IMR-90 (cell line): ENCODE data around the gene COQ8A. TPM values are rescaled to one million over a fixed set of nuclear protein-coding genes. Genes with fewer than 3 reads are reported as not detected.

Source experiments
- ATAC-seq: fragments of 200-7000 bp; cut with Tn5 transposase; 2 replicates; pipeline ENCODE4 v1.9.1; 2020; ENCODE audit warnings: low read depth, mild to moderate bottlenecking, moderate library complexity
- BruUV-seq: library from RNA; stranded (reverse); fragments of 400-500 nt; replicated peaks from 2 replicates; lab custom pipeline; 2021; lab: Mats Ljungman, UMichigan
- CTCF ChIA-PET: fragments of 300-600 bp; formaldehyde crosslinking; extraction: SDS; loops from one replicate; lab custom pipeline; 2021; ENCODE audit warnings: antibody characterized with exemption; lab: Yijun Ruan, JAX
- POLR2A ChIA-PET: fragments of 300-600 bp; sonication (Branson Sonifier 250); formaldehyde crosslinking; loops from one replicate; lab custom pipeline; 2022; ENCODE audit warnings: antibody characterized with exemption; ENCODE audit not compliant: unreplicated experiment; lab: Charles Lee
- DNase-seq: peaks from one replicate; pipeline ENCODE4 v3.0.0; 2013
- H2AFZ ChIP-seq: replicated peaks from 2 replicates; pipeline ENCODE3; 2013; ENCODE audit warnings: low read length, mild to moderate bottlenecking; ENCODE audit not compliant: poor library complexity
- H2AK5ac ChIP-seq: 2 replicates; pipeline ENCODE4 v1.6.1; 2013; ENCODE audit warnings: low read depth, low read length, inconsistent platforms
- H2AK9ac ChIP-seq: replicated peaks from 2 replicates; pipeline ENCODE3; 2013; ENCODE audit warnings: mild to moderate bottlenecking, low read depth, low read length, moderate library complexity; ENCODE audit not compliant: poor library complexity
- H2BK120ac ChIP-seq: 2 replicates; pipeline ENCODE4 v1.6.1; 2013; ENCODE audit warnings: low read depth, low read length, inconsistent platforms
- H2BK15ac ChIP-seq: 3 replicates; pipeline ENCODE4 v1.6.1; 2013; ENCODE audit warnings: low read depth, low read length, inconsistent platforms
- H2BK20ac ChIP-seq: 2 replicates; pipeline ENCODE4 v1.6.1; 2013; ENCODE audit warnings: low read depth, mild to moderate bottlenecking, inconsistent platforms, low read length, moderate library complexity
- H2BK5ac ChIP-seq: 2 replicates; pipeline ENCODE4 v1.6.1; 2013; ENCODE audit warnings: mild to moderate bottlenecking, low read depth, low read length, inconsistent platforms; ENCODE audit not compliant: poor library complexity, severe bottlenecking
- H3K14ac ChIP-seq: replicated peaks from 2 replicates; pipeline ENCODE4 v1.6.1; 2013; ENCODE audit warnings: low read depth, low read length, inconsistent platforms
- H3K18ac ChIP-seq: 2 replicates; pipeline ENCODE4 v1.6.1; 2013; ENCODE audit warnings: low read depth, low read length, control low read depth
- H3K23ac ChIP-seq: 2 replicates; pipeline ENCODE4 v1.6.1; 2013; ENCODE audit warnings: low read depth, low read length, inconsistent platforms
- H3K27ac ChIP-seq: 2 replicates; pipeline ENCODE4 v1.5.1; 2013; ENCODE audit warnings: mild to moderate bottlenecking, control low read depth, low read length; ENCODE audit not compliant: insufficient read depth
- H3K27me3 ChIP-seq: 2 replicates; pipeline ENCODE4 v1.6.1; 2013; ENCODE audit warnings: low read length; ENCODE audit not compliant: control insufficient read depth, insufficient read depth
- H3K36me3 ChIP-seq: 2 replicates; pipeline ENCODE4 v1.6.1; 2013; ENCODE audit warnings: low read length, mixed read lengths; ENCODE audit not compliant: control insufficient read depth, insufficient read depth
- H3K4ac ChIP-seq: 2 replicates; pipeline ENCODE4 v1.6.1; 2013; ENCODE audit warnings: low read depth, low read length, inconsistent platforms
- H3K4me1 ChIP-seq: 2 replicates; pipeline ENCODE4 v1.6.1; 2013; ENCODE audit warnings: low read length, mixed read lengths; ENCODE audit not compliant: control insufficient read depth, insufficient read depth
- H3K4me2 ChIP-seq: 2 replicates; pipeline ENCODE4 v1.6.1; 2013; ENCODE audit warnings: low read depth, mild to moderate bottlenecking, control low read depth, low read length, moderate library complexity
- H3K4me3 ChIP-seq: 2 replicates; pipeline ENCODE4 v1.5.1; 2013; ENCODE audit warnings: low read depth, mild to moderate bottlenecking, control low read depth, low read length, moderate library complexity; ENCODE audit not compliant: insufficient read depth
- H3K56ac ChIP-seq: 2 replicates; pipeline ENCODE4 v1.6.1; 2013; ENCODE audit warnings: low read length, inconsistent platforms; ENCODE audit not compliant: insufficient read depth; ENCODE audit errors: extremely low read depth
- H3K79me1 ChIP-seq, 2 experiments: 2 replicates each; pipeline ENCODE4 v1.6.1; 2013; ENCODE audit warnings: low read length in 2 of 2, inconsistent platforms in 1 of 2, low read depth in 1 of 2
- H3K9ac ChIP-seq: 2 replicates; pipeline ENCODE4 v1.6.1; 2013; ENCODE audit warnings: low read depth, low read length, control low read depth
- H3K9me1 ChIP-seq: 2 replicates; pipeline ENCODE4 v1.6.1; 2013; ENCODE audit warnings: low read length, inconsistent platforms; ENCODE audit not compliant: insufficient read depth
- H3K9me3 ChIP-seq: 2 replicates; pipeline ENCODE4 v1.6.1; 2013; ENCODE audit warnings: low read length; ENCODE audit not compliant: control insufficient read depth, insufficient read depth
- H4K20me1 ChIP-seq: 2 replicates; pipeline ENCODE4 v1.6.1; 2013; ENCODE audit warnings: low read length, inconsistent platforms; ENCODE audit not compliant: insufficient read depth
- H4K5ac ChIP-seq: 2 replicates; pipeline ENCODE4 v1.6.1; 2013; ENCODE audit warnings: mild to moderate bottlenecking, low read depth, low read length, control low read depth
- H4K8ac ChIP-seq, 2 experiments: 2 replicates each; pipeline ENCODE4 v1.6.1; 2013; ENCODE audit warnings: low read depth in 2 of 2, low read length in 2 of 2, control low read depth in 1 of 2, inconsistent platforms in 1 of 2
- H4K91ac ChIP-seq: 2 replicates; pipeline ENCODE4 v1.6.1; 2013; ENCODE audit warnings: low read depth, low read length, inconsistent platforms; ENCODE audit not compliant: insufficient read depth
- BHLHE40 ChIP-seq: fragments of 150-350 bp; IDR thresholded peaks from 2 replicates; pipeline ENCODE4 v1.6.1; 2016; ENCODE audit warnings: mild to moderate bottlenecking, low read depth, low read length
- CEBPB ChIP-seq: IDR thresholded peaks from 2 replicates; pipeline ENCODE4 v1.6.1; 2012; ENCODE audit warnings: low read depth, low read length, improper control_type of control experiment
- FOS ChIP-seq: fragments of 150-350 bp; IDR thresholded peaks from 2 replicates; pipeline ENCODE4 v1.6.1; 2016; ENCODE audit warnings: low read depth, low read length
- MAFK ChIP-seq: IDR thresholded peaks from 2 replicates; pipeline ENCODE4 v1.6.1; 2012; ENCODE audit warnings: low read depth, low read length, improper control_type of control experiment
- MAZ ChIP-seq: IDR thresholded peaks from 2 replicates; pipeline ENCODE4 v1.6.1; 2012; ENCODE audit warnings: low read depth, mild to moderate bottlenecking, low read length, improper control_type of control experiment, moderate library complexity, borderline replicate concordance
- RAD21 ChIP-seq: IDR thresholded peaks from 2 replicates; pipeline ENCODE4 v1.6.1; 2012; ENCODE audit warnings: low read length, improper control_type of control experiment
- RCOR1 ChIP-seq: IDR thresholded peaks from 2 replicates; pipeline ENCODE4 v1.6.1; 2012; ENCODE audit warnings: mild to moderate bottlenecking, low read length, improper control_type of control experiment; ENCODE audit not compliant: insufficient replicate concordance
- WGBS, 2 experiments: methylation state at CpG; one replicate each; pipeline versions ENCODE4 v1.1.5 to v1.1.7; 2013; ENCODE audit warnings: missing lambda C conversion rate in 2 of 2; ENCODE audit not compliant: insufficient read length in 1 of 2; ENCODE audit errors: extremely low coverage in 2 of 2; 5-methylcytosine and 5-hydroxymethylcytosine counted together
- dilution Hi-C: fragments of 300-500 bp; cut with HindIII; formaldehyde crosslinking; loops from one replicate; pipeline ENCODE4 v1.14.3; 2018; ENCODE audit warnings: low sequenced_read_pairs; ENCODE audit not compliant: unreplicated experiment
- in situ Hi-C: fragments of 300-500 bp; cut with MboI; formaldehyde crosslinking; loops from 3 replicates; pipeline ENCODE4 v1.14.3; 2019; ENCODE audit warnings: low sequenced_read_pairs, inconsistent platforms, mixed read lengths
- intact Hi-C: fragments of 100-400 bp; cut with micrococcal nuclease; formaldehyde crosslinking; loops from 2 replicates; pipeline ENCODE4 v1.10.0; 2022
- polyA plus RNA-seq, 3 experiments: library from polyadenylated mRNA; depleted of rRNA; stranded (reverse); fragments of >200 nt; gene quantifications; 2 replicates each; pipeline ENCODE4 v1.2.3, GENCODE V29; 2012; ENCODE audit warnings: low replicate concordance in 1 of 3
- total RNA-seq: library from RNA; depleted of rRNA; stranded (reverse); fragments of >200 nt; gene quantifications from 2 replicates; pipeline ENCODE4 v1.2.3, GENCODE V29; 2012
- TF ChIP-seq, protein P1 (sequence below): fragments of 150-350 bp; IDR thresholded peaks from 2 replicates; pipeline ENCODE4 v1.6.1; 2016; ENCODE audit warnings: low read depth, mild to moderate bottlenecking, low read length, moderate library complexity, borderline replicate concordance
- TF ChIP-seq, protein P2 (sequence below): fragments of 150-350 bp; IDR thresholded peaks from 2 replicates; pipeline ENCODE4 v1.6.1; 2017; ENCODE audit warnings: mild to moderate bottlenecking, antibody characterized with exemption, low read length, low read depth

Gene COQ8A
- total and polyA plus RNA-seq, 2 of the 4 experiments (the other 2 are of a cell fraction), result 3.8 to 6.1 TPM

DNA sequence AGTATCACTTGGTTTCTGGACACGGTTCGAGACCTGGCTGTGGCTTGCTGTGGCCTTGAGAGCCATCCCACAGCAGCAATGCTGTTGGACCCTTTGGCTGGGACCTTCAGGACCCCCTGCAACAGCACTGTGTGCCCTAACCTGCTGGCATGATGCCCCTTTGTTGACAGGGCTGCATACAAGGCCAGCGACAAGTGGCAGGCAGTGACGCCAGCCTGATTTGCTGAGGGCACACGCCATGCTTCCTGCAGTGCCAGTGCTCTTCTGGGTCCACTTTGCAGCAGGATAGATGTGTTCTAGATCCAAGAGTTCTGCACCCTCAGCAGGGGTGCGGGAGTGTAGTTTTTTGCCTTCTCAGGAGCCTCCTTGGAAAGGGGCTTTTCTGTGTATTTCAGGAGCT lies 32.8 kb downstream of the COQ8A start:
- 85% methylated on average over 6 of the region's 6 CpGs; no CpG with 5 or more reads in 1 of the 2 experiments for WGBS, 2 experiments
- H4K8ac ChIP-seq, result no peak overlapping the region
- H3K4me1 ChIP-seq, result peaks cover 14% of the 10 kb centered on the region; the same call in 1 of the 2 replicates
- no peak overlapping the region for H3K4ac ChIP-seq
- H3K27ac ChIP-seq, result no peak overlapping the region
- no peak overlapping the region for H2BK15ac ChIP-seq
- H3K36me3 ChIP-seq, result no peaks in the 10 kb centered on the region
- H3K9me1 ChIP-seq, result no peaks in the 10 kb centered on the region
- no peaks in the 10 kb centered on the region for H3K27me3 ChIP-seq
- H3K4me3 ChIP-seq, result no peak overlapping the region
- no peak overlapping the region for H2BK120ac ChIP-seq
- H3K79me1 ChIP-seq, result no peaks in the 10 kb centered on the region
- no peak overlapping the region for H2BK20ac ChIP-seq
- no peak overlapping the region for H3K14ac ChIP-seq
- no peak overlapping the region for H3K23ac ChIP-seq
- ATAC-seq, result no peak
- H3K9ac ChIP-seq, result no peak overlapping the region
- no peak overlapping the region for H3K18ac ChIP-seq
- BruUV-seq, result no TSS peak
- no peak overlapping the region for H4K91ac ChIP-seq
- dilution Hi-C loops (no loop called here), intact Hi-C loops (no loop called here), in situ Hi-C loops (no loop called here)
- H4K20me1 ChIP-seq, result no peaks in the 10 kb centered on the region
- no peak overlapping the region for H2AFZ ChIP-seq
- no peak overlapping the region for H3K56ac ChIP-seq
- TF ChIP-seq, protein P1, sequence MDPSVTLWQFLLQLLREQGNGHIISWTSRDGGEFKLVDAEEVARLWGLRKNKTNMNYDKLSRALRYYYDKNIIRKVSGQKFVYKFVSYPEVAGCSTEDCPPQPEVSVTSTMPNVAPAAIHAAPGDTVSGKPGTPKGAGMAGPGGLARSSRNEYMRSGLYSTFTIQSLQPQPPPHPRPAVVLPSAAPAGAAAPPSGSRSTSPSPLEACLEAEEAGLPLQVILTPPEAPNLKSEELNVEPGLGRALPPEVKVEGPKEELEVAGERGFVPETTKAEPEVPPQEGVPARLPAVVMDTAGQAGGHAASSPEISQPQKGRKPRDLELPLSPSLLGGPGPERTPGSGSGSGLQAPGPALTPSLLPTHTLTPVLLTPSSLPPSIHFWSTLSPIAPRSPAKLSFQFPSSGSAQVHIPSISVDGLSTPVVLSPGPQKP, result no peak
- no peak for TF ChIP-seq BHLHE40
- no peak for TF ChIP-seq MAFK
- no peak for TF ChIP-seq CEBPB
- no peak for TF ChIP-seq RCOR1
- TF ChIP-seq, protein P2, sequence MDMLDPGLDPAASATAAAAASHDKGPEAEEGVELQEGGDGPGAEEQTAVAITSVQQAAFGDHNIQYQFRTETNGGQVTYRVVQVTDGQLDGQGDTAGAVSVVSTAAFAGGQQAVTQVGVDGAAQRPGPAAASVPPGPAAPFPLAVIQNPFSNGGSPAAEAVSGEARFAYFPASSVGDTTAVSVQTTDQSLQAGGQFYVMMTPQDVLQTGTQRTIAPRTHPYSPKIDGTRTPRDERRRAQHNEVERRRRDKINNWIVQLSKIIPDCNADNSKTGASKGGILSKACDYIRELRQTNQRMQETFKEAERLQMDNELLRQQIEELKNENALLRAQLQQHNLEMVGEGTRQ, result no peak
- TF ChIP-seq RAD21, result no peak
- TF ChIP-seq MAZ, result no peak
- TF ChIP-seq FOS, result no peak
- ChIA-PET CTCF (no interaction called here), POLR2A (no interaction called here)
- no peak overlapping the region for H2AK5ac ChIP-seq
- H2BK5ac ChIP-seq, result no peak overlapping the region
- H3K9me3 ChIP-seq, result peaks cover 5% of the 10 kb centered on the region
- no peak for DNase-seq
- H3K4me2 ChIP-seq, result no peak overlapping the region
- peak overlapping the region; percentile 42 for H2AK9ac ChIP-seq
- no peak overlapping the region; the same call in 1 of the 2 replicates for H4K5ac ChIP-seq
